ACHN (cell line): ENCODE measurements around the gene ZMAT5.

ENCODE experiments used
- DNase-seq: peaks from one replicate; pipeline ENCODE4 v3.0.0-alpha.2; 2015
- in situ Hi-C: cut with HindIII; loops from 2 replicates; pipeline ENCODE4 v1.10.0; 2017; ENCODE audit warnings: low sequenced_read_pairs, low pct_ligation_motif_present, low pct_unique_long_range_greater_than_20kb

Gene ZMAT5

DNA sequence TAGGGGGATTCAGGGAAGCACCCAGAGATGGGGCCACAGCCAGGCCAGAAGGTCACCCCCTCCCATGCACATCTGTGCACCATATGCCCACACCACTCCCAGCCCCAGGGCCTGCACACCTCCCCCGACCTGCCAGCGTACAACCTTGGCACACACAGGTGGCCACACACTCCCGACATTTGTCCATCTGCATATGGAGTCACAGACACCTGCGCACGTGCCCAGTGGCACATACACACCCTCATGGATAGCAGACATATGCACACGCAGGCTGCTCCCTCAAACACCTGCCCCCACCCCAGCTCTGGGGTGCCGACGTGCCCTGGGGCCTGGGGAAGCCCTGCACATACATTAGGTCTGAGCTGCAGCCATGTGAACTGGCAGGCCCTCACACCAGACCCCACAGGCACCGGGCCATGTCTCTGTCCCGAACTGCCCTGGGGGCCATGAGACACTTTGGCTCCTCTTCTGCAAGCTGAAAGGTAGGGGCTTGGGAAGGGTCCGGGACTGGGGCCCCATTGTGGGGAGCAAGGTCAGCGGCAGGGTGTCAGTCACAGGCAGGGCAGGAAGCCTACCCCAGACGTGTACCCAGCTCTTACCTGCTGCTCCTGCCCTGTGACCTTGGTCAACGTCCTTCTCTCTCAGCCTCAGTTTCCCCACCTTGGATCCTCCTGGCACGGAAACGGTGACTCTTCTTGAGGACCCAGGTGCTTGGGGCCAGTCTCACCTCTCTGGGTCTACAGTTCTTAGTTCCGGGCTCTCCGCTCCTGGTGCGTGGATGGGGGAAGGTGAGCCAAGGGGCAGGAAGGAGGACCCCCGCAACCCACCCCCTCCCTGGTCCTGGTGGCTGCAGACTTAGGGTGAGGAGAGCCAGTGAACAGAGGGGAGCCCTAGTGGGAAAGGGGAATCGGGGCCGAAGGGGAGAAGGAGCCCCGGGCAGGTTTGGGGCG lies 47.6 kb downstream of the ZMAT5 start:
- DNase-seq, result no peak
- in situ Hi-C loops, result no loop called here

DNA sequence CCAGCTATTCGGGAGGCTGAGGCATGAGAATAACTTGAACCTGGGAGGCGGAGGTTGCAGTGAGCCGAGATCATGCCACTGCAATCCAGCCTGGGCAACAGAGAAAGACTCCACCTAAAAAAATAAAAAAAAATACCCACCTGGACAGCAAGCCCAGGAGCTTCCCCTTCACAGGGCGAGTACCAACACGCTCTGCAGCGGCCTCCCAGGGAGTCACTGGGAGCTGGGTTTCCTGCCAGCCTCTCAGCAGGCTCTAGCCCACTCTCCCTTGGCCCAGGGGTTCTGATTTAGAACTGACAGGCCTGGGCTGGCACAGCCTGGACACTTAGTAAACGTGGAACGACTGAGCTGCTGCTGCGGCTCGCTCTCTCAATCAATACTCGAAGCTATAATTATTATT lies 49.0 kb downstream of the ZMAT5 start:
- in situ Hi-C loops, result no loop called here
- no peak for DNase-seq

GRCh38 chr22:29716814-29717545 lies 49.8 kb downstream of the ZMAT5 start:
- in situ Hi-C loops, result no loop called here
- peak; percentile 74 for DNase-seq

DNA sequence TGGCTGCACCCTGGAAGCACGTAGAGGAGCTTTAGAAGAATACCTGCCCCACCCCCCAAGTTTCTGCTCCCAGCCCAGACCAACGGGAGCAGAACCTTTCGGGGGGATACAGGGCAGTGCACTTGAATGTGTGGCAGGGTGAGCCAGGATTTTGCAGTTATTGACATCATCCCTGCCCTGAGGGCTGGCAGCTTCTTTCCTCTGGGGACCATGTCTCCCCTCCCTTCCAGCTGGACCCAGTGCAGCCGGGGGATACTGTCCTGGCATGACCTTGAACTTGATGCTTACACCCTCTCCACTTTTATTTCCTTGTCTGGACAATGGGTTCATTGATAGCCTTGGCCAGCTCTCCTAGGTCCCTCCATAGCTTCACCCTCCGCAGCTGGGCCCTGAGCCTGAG lies 51.1 kb downstream of the ZMAT5 start:
- in situ Hi-C loops, result no loop called here
- no peak for DNase-seq

DNA sequence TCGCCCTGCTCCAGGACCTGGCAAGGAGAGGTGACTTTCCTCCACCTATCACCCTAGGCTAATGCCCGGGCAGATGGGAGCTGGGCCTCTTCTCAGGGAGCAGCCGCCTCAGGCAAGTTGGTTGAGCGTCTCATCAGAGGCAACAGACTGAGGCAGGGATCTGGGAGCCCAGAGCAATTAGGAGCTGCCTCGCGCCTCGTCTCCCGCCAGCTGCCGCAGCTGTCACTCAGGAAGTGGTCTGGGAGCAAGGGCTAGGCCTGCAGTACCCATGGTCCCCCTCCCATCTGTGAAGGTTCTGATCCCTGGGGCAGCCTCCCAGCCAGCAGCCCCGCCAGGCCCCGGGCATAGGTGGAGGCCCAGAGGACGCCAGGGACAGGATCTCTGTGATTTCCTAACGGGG lies 51.6 kb downstream of the ZMAT5 start:
- in situ Hi-C loops, result no loop called here
- DNase-seq, result no peak

DNA sequence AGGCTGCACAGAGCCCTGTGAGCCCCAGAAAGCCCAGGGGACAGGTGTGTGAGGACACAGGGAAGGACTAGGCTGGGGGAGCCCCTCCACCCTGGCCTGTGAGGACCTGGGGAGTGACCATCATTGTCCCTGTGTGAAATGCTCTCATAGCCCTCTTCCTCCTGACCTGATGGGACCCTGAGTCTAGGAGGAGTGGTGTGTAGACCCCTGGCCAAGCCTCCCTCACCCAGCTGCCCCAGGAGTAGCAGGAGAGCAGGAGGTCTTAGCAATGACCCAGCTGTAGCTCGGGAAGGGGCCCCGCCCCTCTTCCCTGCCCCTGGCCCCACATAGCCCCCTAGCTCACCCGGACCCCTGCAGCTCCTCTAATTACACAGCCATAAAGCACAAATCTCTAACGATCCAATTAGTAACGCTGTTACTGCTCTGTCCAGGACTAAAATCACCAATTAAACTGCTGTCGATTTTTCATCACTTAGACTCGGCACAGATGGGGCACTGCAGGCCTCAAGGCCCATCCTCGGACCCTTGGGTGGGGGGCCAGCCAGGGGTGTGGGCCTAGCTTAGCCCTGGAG lies 53.6 kb downstream of the ZMAT5 start:
- no peak for DNase-seq
- in situ Hi-C loops, result no loop called here

- in situ Hi-C loops, result no loop called here
- no peak for DNase-seq
Observed at GRCh38 chr22:29712119-29712518, 54.7 kb downstream of the ZMAT5 start.

DNA sequence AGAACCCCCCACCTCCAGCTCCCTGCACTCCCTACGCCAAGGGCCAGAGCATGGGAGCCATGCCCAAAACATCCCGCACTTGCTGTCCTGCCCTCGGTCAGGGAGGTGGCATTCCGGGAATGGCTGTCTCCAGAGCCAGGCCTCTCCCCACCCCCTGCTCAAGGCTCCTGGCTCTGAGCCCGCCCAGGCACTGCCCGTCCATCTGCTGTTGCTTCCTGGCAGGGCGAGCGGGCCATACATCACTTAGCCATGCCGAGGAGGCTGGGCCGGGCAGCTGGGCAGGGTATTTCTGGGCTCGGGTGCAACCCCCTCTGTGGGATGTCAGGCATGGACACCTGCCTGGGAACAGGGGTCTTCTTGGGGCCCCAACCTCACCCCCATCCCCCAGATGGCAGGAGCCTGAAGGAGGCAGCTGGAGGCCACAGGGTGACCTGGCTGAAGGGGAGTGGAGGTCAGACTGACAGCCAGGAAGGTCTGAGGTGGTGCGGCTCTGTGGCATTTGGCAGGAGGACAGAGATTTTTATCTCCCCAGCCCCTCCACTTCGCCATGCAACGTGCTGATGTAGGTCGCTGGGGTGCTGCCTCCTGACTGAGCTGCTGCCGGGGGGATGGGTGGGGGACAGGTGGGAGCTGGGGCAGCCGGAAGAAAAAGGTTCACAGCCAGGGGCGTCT lies 55.7 kb downstream of the ZMAT5 start:
- peak; percentile 42 for DNase-seq
- in situ Hi-C loops, result no loop called here

DNA sequence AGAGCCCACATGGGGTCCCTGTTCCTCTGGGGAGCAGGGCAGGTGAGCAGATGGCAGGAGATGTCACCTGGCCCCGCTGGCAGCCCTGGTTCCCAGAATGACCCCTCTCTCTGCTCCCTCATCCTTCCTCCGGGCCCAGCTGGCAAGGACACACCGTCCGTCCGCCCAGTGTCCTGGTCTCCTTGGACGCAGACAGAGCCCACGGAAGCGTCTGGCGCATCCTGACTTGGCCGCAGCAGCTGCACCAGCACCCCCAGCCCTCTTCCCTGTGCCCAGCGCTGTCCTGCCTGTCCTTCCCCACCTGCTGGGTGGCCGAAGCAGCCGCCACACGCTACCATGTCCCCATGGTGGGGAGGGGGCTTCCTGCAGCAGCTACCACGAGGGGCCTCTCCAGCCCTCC lies 56.6 kb downstream of the ZMAT5 start:
- no peak for DNase-seq
- in situ Hi-C loops, result no loop called here

- no peak for DNase-seq
Observed at GRCh38 chr22:29707471-29707870, 59.3 kb downstream of the ZMAT5 start.

DNA sequence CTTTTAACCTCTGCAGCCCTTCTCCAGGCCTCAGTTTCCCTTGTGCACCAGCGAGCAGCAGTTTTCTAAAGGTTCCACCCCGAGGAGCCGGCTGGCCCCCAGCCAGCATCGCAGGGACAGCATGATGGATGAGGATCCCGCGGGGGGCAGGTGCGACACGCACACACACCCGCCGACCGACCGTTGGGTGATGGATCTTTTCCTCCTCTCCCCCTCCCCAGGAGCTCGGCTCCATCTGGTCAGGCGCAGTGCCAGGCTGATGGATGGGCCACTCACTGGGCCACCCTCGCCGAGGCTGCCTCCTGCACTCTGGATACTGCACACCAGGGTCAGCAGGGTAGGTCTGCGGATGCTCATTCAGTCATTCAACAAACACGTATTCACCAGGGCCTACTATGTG lies 59.8 kb downstream of the ZMAT5 start:
- in situ Hi-C loops, result no loop called here

More at GRCh38 chr22:29707471-29707870, 59.3 kb downstream of the ZMAT5 start:
- in situ Hi-C loops, result no loop called here

GRCh38 chr22:29706486-29706885 lies 60.3 kb downstream of the ZMAT5 start:
- in situ Hi-C loops, result no loop called here
- no peak for DNase-seq

More for the DNA sequence above, 59.8 kb downstream of the ZMAT5 start:
- no peak for DNase-seq

GRCh38 chr22:29705651-29706050 lies 61.2 kb downstream of the ZMAT5 start:
- DNase-seq, result no peak
- in situ Hi-C loops, result no loop called here

- in situ Hi-C loops, result no loop called here
- DNase-seq, result peak; percentile 20
Observed at GRCh38 chr22:29704528-29705285, 62.1 kb downstream of the ZMAT5 start.

- no peak for DNase-seq
- in situ Hi-C loops, result no loop called here
Observed at GRCh38 chr22:29703569-29704195, 63.1 kb downstream of the ZMAT5 start.

- DNase-seq, result no peak
- in situ Hi-C loops, result no loop called here
Observed at GRCh38 chr22:29702931-29703501, 63.8 kb downstream of the ZMAT5 start.
